Measurements from ENCODE around the gene NRG2.

DNA sequence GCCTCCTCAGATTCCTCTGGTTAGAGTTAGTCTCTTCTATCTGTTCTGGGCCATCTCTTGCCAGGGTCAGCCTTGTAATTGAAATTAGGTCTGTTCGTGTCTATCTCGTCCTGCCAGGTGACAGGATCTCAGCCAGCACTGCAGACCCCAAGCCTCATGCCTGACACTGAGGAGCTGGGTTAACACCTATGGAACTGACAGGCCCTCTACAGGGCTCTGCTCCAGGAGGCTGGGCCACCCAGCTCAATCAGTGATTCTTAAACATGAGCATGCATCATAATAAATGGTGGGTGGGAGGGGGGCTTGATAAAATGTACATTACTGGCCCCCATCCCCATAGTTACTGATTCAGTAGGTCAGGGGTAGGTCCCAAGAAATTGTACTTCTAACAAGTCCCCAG, 144.1 kb downstream of the NRG2 start:
- TF ChIP-seq EP300 (IDR thresholded peaks at IDR 0.05): no peak
- TF ChIP-seq POLR2A (IDR thresholded peaks at IDR 0.05): no peak
- TF ChIP-seq, protein P1, sequence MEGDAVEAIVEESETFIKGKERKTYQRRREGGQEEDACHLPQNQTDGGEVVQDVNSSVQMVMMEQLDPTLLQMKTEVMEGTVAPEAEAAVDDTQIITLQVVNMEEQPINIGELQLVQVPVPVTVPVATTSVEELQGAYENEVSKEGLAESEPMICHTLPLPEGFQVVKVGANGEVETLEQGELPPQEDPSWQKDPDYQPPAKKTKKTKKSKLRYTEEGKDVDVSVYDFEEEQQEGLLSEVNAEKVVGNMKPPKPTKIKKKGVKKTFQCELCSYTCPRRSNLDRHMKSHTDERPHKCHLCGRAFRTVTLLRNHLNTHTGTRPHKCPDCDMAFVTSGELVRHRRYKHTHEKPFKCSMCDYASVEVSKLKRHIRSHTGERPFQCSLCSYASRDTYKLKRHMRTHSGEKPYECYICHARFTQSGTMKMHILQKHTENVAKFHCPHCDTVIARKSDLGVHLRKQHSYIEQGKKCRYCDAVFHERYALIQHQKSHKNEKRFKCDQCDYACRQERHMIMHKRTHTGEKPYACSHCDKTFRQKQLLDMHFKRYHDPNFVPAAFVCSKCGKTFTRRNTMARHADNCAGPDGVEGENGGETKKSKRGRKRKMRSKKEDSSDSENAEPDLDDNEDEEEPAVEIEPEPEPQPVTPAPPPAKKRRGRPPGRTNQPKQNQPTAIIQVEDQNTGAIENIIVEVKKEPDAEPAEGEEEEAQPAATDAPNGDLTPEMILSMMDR (IDR thresholded peaks at IDR 0.05): no peak
- no peak for TF ChIP-seq POLR2AphosphoS5 (IDR thresholded peaks at IDR 0.05)
